ENCODE measurements around the gene ZNF683.
"Not testable (repeated sequence)": the region's sequence is repeated elsewhere in the genome, so short reads cannot be mapped to it uniquely, and the experiment has no call there.

The ZNF683 gene

GRCh38 chr1:26372611-26373010, at the start of gene ZNF683:
TSS of gene ZNF683 (minus strand) at chr1:26372750. CDS start at chr1:26368571, 4,179 bp downstream.
- DNase-seq (ENCODE audit: low read depth in 2 of 2); H3K4me3 ChIP-seq (replicated peaks in 1 of 2; ENCODE audit: low read depth in 2 of 2, low read length in 2 of 2): not testable (repeated sequence)

- TF ChIP-seq CTCF (IDR thresholded peaks at IDR 0.05; ENCODE audit: low read depth, low read length), result no peak
- no peak overlapping the region for H3K4me3 ChIP-seq (replicated peaks in 1 of 2; ENCODE audit: low read depth in 2 of 2, low read length in 2 of 2)
- DNase-seq (ENCODE audit: low read depth in 2 of 2), result no peak
These were observed 46.9 kb upstream of the ZNF683 start for GRCh38 chr1:26419494-26419893.

GRCh38 chr1:26418865-26419349, 46.4 kb upstream of the ZNF683 start:
- no peak for DNase-seq (ENCODE audit: low read depth in 2 of 2)
- TF ChIP-seq CTCF (IDR thresholded peaks at IDR 0.05; ENCODE audit: low read depth, low read length), result no peak
- no peak overlapping the region for H3K4me3 ChIP-seq (replicated peaks in 1 of 2; ENCODE audit: low read depth in 2 of 2, low read length in 2 of 2)

- peak; percentile 98 for TF ChIP-seq CTCF (IDR thresholded peaks at IDR 0.05; ENCODE audit: low read depth, low read length)
- DNase-seq (ENCODE audit: low read depth in 2 of 2), result peak; percentile 73 to 75
- H3K4me3 ChIP-seq (replicated peaks in 1 of 2; ENCODE audit: low read depth in 2 of 2, low read length in 2 of 2), result no peak overlapping the region
These were observed 44.7 kb upstream of the ZNF683 start for GRCh38 chr1:26417111-26417759.

- no peak for DNase-seq (ENCODE audit: low read depth in 2 of 2)
- TF ChIP-seq CTCF (IDR thresholded peaks at IDR 0.05; ENCODE audit: low read depth, low read length), result no peak
- H3K4me3 ChIP-seq (replicated peaks in 1 of 2; ENCODE audit: low read depth in 2 of 2, low read length in 2 of 2), result no peak overlapping the region
These were observed 40.5 kb upstream of the ZNF683 start for GRCh38 chr1:26413031-26413430.

- DNase-seq (ENCODE audit: low read depth in 2 of 2), result no peak
- TF ChIP-seq CTCF (IDR thresholded peaks at IDR 0.05; ENCODE audit: low read depth, low read length), result no peak
- H3K4me3 ChIP-seq (replicated peaks in 1 of 2; ENCODE audit: low read depth in 2 of 2, low read length in 2 of 2), result no peak overlapping the region
These were observed 39.8 kb upstream of the ZNF683 start for GRCh38 chr1:26412180-26412840.

- DNase-seq (ENCODE audit: low read depth in 2 of 2), result no peak
- TF ChIP-seq CTCF (IDR thresholded peaks at IDR 0.05; ENCODE audit: low read depth, low read length), result no peak
- H3K4me3 ChIP-seq (replicated peaks in 1 of 2; ENCODE audit: low read depth in 2 of 2, low read length in 2 of 2), result no peak overlapping the region
These were observed 39.1 kb upstream of the ZNF683 start for GRCh38 chr1:26411624-26412074.
